H1 (cell line): Measurements from ENCODE around the gene WDR64. TPM values are rescaled to one million over a fixed set of nuclear protein-coding genes. Genes with fewer than 3 reads are reported as not detected.

Source experiments
- CTCF ChIA-PET: fragments of 300-600 bp; sonication (Branson Sonifier 250); formaldehyde crosslinking; loops from one replicate; lab custom pipeline; 2021; ENCODE audit not compliant: partially characterized antibody; lab: Charles Lee
- POLR2A ChIA-PET: fragments of 300-600 bp; sonication (Branson Sonifier 250); formaldehyde crosslinking; loops from one replicate; lab custom pipeline; 2021; ENCODE audit warnings: inconsistent platforms; ENCODE audit not compliant: partially characterized antibody; lab: Charles Lee
- DNase-seq, 2 experiments: peaks; one replicate each; pipeline versions ENCODE4 v3.0.0 to v3.0.0-alpha.2; 2010 to 2022; ENCODE audit warnings: low spot score in 2 of 2, low read depth in 1 of 2, mixed read lengths in 1 of 2
- FAIRE-seq: peaks from 2 replicates; lab custom pipeline; 2011; peaks lifted over from hg19 to GRCh38; lab: Jason Lieb, UNC
- H2AFZ ChIP-seq: 2 replicates; pipeline ENCODE4 v1.8.1; 2012; ENCODE audit warnings: low read length, inconsistent platforms
- H2AK5ac ChIP-seq: 2 replicates; pipeline ENCODE4 v1.6.1; 2013; ENCODE audit warnings: low read depth, low read length
- H2BK120ac ChIP-seq: replicated peaks from 2 replicates; pipeline ENCODE3; 2013; ENCODE audit warnings: low read depth, low read length, inconsistent platforms
- H2BK12ac ChIP-seq: 2 replicates; pipeline ENCODE4 v1.6.1; 2013; ENCODE audit warnings: low read depth, low read length
- H2BK15ac ChIP-seq: 2 replicates; pipeline ENCODE4 v1.6.1; 2013; ENCODE audit warnings: low read length
- H2BK20ac ChIP-seq: 2 replicates; pipeline ENCODE4 v1.6.1; 2013; ENCODE audit warnings: low read length
- H2BK5ac ChIP-seq: 2 replicates; pipeline ENCODE4 v1.6.1; 2013; ENCODE audit warnings: low read depth, low read length
- H3K14ac ChIP-seq: 2 replicates; pipeline ENCODE4 v1.6.1; 2013; ENCODE audit warnings: inconsistent platforms; ENCODE audit not compliant: insufficient read length
- H3K18ac ChIP-seq: 2 replicates; pipeline ENCODE4 v1.6.1; 2013; ENCODE audit warnings: low read length; ENCODE audit errors: extremely low read depth
- H3K23ac ChIP-seq: 2 replicates; pipeline ENCODE4 v1.6.1; 2013; ENCODE audit warnings: inconsistent platforms; ENCODE audit not compliant: insufficient read length
- H3K23me2 ChIP-seq: 2 replicates; pipeline ENCODE4 v1.6.1; 2013; ENCODE audit warnings: low read depth, low read length
- H3K27ac ChIP-seq: 2 replicates; pipeline ENCODE4 v1.6.1; 2011; ENCODE audit warnings: low read depth, low read length, inconsistent platforms
- H3K27me3 ChIP-seq, 4 experiments: replicated peaks in 1 of 4; 1 replicate in 1 of 4; 2 replicates in 3 of 4; pipeline versions ENCODE4 v1.6.1 to v1.8.1; 2011 to 2013; ENCODE audit warnings: low read length in 3 of 4, mild to moderate bottlenecking in 3 of 4, inconsistent platforms in 2 of 4, mixed read lengths in 2 of 4, moderate library complexity in 1 of 4; ENCODE audit not compliant: control insufficient read depth in 3 of 4, insufficient read depth in 3 of 4; ENCODE audit errors: extremely low read depth in 1 of 4
- H3K36me3 ChIP-seq, 4 experiments: 2 replicates each; pipeline versions ENCODE4 v1.6.1 to v1.8.1; 2011 to 2013; ENCODE audit warnings: mild to moderate bottlenecking in 4 of 4, low read length in 3 of 4, moderate library complexity in 2 of 4, control low read depth in 1 of 4, inconsistent platforms in 1 of 4; ENCODE audit not compliant: insufficient read depth in 4 of 4, control insufficient read depth in 2 of 4
- H3K4ac ChIP-seq: replicated peaks from 2 replicates; pipeline ENCODE3; 2013; ENCODE audit warnings: low read length, low read depth, mixed read lengths, inconsistent platforms; ENCODE audit not compliant: insufficient read length
- H3K4me1 ChIP-seq, 4 experiments: replicated peaks in 1 of 4; 1 replicate in 1 of 4; 2 replicates in 3 of 4; pipeline versions ENCODE4 v1.6.1 to v1.8.1; 2011 to 2013; ENCODE audit warnings: low read length in 3 of 4, inconsistent platforms in 2 of 4, mixed read lengths in 1 of 4; ENCODE audit not compliant: insufficient read depth in 4 of 4, control insufficient read depth in 3 of 4
- H3K4me2 ChIP-seq, 2 experiments: 2 replicates each; pipeline versions ENCODE4 v1.6.1 to v1.8.1; 2011 to 2013; ENCODE audit warnings: low read depth in 2 of 2, low read length in 2 of 2, control low read depth in 1 of 2, inconsistent platforms in 1 of 2, mild to moderate bottlenecking in 1 of 2; ENCODE audit not compliant: insufficient read depth in 1 of 2
- H3K4me3 ChIP-seq, 4 experiments: fragments of 200-600, 300-600 bp in 1 of 4; sonication (generic), shearing (Covaris generic), sonication (Bioruptor Twin) in 1 of 4; 2 replicates each; pipeline versions ENCODE4 v1.5.1 to v1.8.1; 2011 to 2016; ENCODE audit warnings: low read length in 4 of 4, low read depth in 3 of 4, control low read depth in 2 of 4, inconsistent platforms in 2 of 4, mild to moderate bottlenecking in 2 of 4, mixed read lengths in 1 of 4, moderate library complexity in 1 of 4; ENCODE audit not compliant: insufficient read depth in 2 of 4; ENCODE audit errors: extremely low read depth in 1 of 4
- H3K56ac ChIP-seq: replicated peaks from 2 replicates; pipeline ENCODE3; 2013; ENCODE audit warnings: low read depth, mild to moderate bottlenecking, mixed read lengths, low read length, inconsistent platforms; ENCODE audit not compliant: insufficient read length
- H3K79me1 ChIP-seq: 2 replicates; pipeline ENCODE4 v1.6.1; 2013; ENCODE audit warnings: low read depth, low read length, control low read depth
- H3K79me2 ChIP-seq, 2 experiments: 2 replicates each; pipeline versions ENCODE4 v1.6.1 to v1.8.1; 2012 to 2013; ENCODE audit warnings: low read length in 2 of 2, mild to moderate bottlenecking in 2 of 2, inconsistent platforms in 1 of 2; ENCODE audit not compliant: insufficient read depth in 2 of 2, control insufficient read depth in 1 of 2
- H3K9ac ChIP-seq, 4 experiments: replicated peaks in 1 of 4; 1 replicate in 1 of 4; 2 replicates in 3 of 4; pipeline versions ENCODE4 v1.6.1 to v1.8.1; 2011 to 2013; ENCODE audit warnings: low read depth in 3 of 4, low read length in 3 of 4, control low read depth in 2 of 4, mild to moderate bottlenecking in 2 of 4, moderate library complexity in 2 of 4, inconsistent platforms in 1 of 4; ENCODE audit errors: extremely low read depth in 1 of 4
- H3K9me3 ChIP-seq, 2 experiments: 2 replicates each; pipeline versions ENCODE4 v1.6.1 to v1.8.1; 2012 to 2013; ENCODE audit warnings: mild to moderate bottlenecking in 2 of 2, moderate library complexity in 2 of 2, control low read depth in 1 of 2, inconsistent platforms in 1 of 2, low read depth in 1 of 2, low read length in 1 of 2, mixed read lengths in 1 of 2; ENCODE audit not compliant: insufficient read depth in 2 of 2
- H4K20me1 ChIP-seq, 2 experiments: replicated peaks in 1 of 2; 2 replicates each; pipeline versions ENCODE3 to v1.8.1; 2011 to 2013; ENCODE audit warnings: inconsistent platforms in 2 of 2, low read length in 2 of 2, mild to moderate bottlenecking in 1 of 2; ENCODE audit not compliant: insufficient read depth in 2 of 2, control insufficient read depth in 1 of 2
- H4K5ac ChIP-seq: 2 replicates; pipeline ENCODE4 v1.6.1; 2013; ENCODE audit warnings: low read length, low read depth, mixed read lengths, inconsistent platforms; ENCODE audit not compliant: insufficient read length
- H4K8ac ChIP-seq: 2 replicates; pipeline ENCODE4 v1.8.0; 2013; ENCODE audit warnings: mild to moderate bottlenecking, moderate library complexity, low read length, inconsistent platforms; ENCODE audit not compliant: insufficient read depth; ENCODE audit errors: extremely low read depth
- H4K91ac ChIP-seq: replicated peaks from 2 replicates; pipeline ENCODE3; 2013; ENCODE audit warnings: low read length, mixed read lengths, inconsistent platforms; ENCODE audit not compliant: insufficient read length
- ATF3 ChIP-seq: IDR thresholded peaks from 2 replicates; pipeline ENCODE4 v1.6.1; 2011; ENCODE audit warnings: low read depth, mild to moderate bottlenecking, low read length; ENCODE audit not compliant: insufficient read depth
- CHD2 ChIP-seq: IDR thresholded peaks from 2 replicates; pipeline ENCODE4 v1.6.1; 2012; ENCODE audit warnings: low read length, improper control_type of control experiment
- CTCF ChIP-seq, 3 experiments: IDR thresholded peaks; 1 replicate in 2 of 3; 2 replicates in 1 of 3; pipeline versions ENCODE4 v1.5.1 to v1.6.1; 2011; ENCODE audit warnings: low read length in 3 of 3, mild to moderate bottlenecking in 3 of 3, inconsistent platforms in 2 of 3, low read depth in 1 of 3, moderate library complexity in 1 of 3; ENCODE audit not compliant: insufficient read depth in 1 of 3; ENCODE audit errors: control extremely low read depth in 1 of 3
- EGR1 ChIP-seq: IDR thresholded peaks from 2 replicates; pipeline ENCODE4 v1.6.1; 2011; ENCODE audit warnings: low read depth, low read length, borderline replicate concordance
- KDM4A ChIP-seq: IDR thresholded peaks from one replicate; pipeline ENCODE4 v1.7.1; 2012; ENCODE audit warnings: low read depth, mild to moderate bottlenecking, moderate library complexity, low read length, inconsistent platforms; ENCODE audit not compliant: severe bottlenecking
- KDM5A ChIP-seq: fragments of 200-600 bp; IDR thresholded peaks from 2 replicates; pipeline ENCODE4 v1.7.1; 2012; ENCODE audit warnings: mild to moderate bottlenecking, low read length, inconsistent platforms, mixed read lengths
- RNF2 ChIP-seq: fragments of 200-900, 300-1000 bp; sonication (generic); IDR thresholded peaks from 2 replicates; pipeline ENCODE4 v1.7.1; 2016; ENCODE audit warnings: borderline replicate concordance, low read depth, mild to moderate bottlenecking, antibody characterized with exemption, low read length; ENCODE audit not compliant: poor library complexity, severe bottlenecking; ENCODE audit errors: missing control alignments
- SIN3A ChIP-seq, 2 experiments: IDR thresholded peaks in 1 of 2; conservative IDR thresholded peaks in 1 of 2; 2 replicates each; pipeline ENCODE4 v1.6.1; 2011 to 2012; ENCODE audit warnings: low read length in 2 of 2, improper control_type of control experiment in 1 of 2, low read depth in 1 of 2, mild to moderate bottlenecking in 1 of 2
- SIX5 ChIP-seq: IDR thresholded peaks from 2 replicates; pipeline ENCODE4 v1.6.1; 2011; ENCODE audit warnings: mild to moderate bottlenecking, low read depth, low read length
- TBP ChIP-seq: IDR thresholded peaks from 2 replicates; pipeline ENCODE4 v1.6.1; 2011; ENCODE audit warnings: low read depth, low read length, improper control_type of control experiment
- YY1 ChIP-seq: IDR thresholded peaks from 2 replicates; pipeline ENCODE4 v1.6.1; 2011; ENCODE audit warnings: low read depth, mild to moderate bottlenecking, low read length
- WGBS, 2 experiments: shearing (Covaris generic) in 1 of 2; methylation state at CpG; one replicate each; pipeline versions ENCODE4 v1.1.6 to v1.1.7; 2013 to 2015; ENCODE audit warnings: low lambda C conversion rate in 2 of 2, mixed read lengths in 2 of 2, inconsistent platforms in 1 of 2, low coverage in 1 of 2, missing lambda C conversion rate in 1 of 2; ENCODE audit not compliant: insufficient replicate concordance in 2 of 2, insufficient coverage in 1 of 2, insufficient read length in 1 of 2; ENCODE audit errors: extremely low coverage in 1 of 2, missing lambda C conversion rate in 1 of 2; 5-methylcytosine and 5-hydroxymethylcytosine counted together
- polyA plus RNA-seq, 7 experiments: library from polyadenylated mRNA; depleted of rRNA in 3 of 7; stranded (reverse) in 5 of 7; unstranded in 2 of 7; fragments of >200 nt in 5 of 7; fragments of 200-250 nt in 2 of 7; gene quantifications; 1 replicate in 5 of 7; 2 replicates in 1 of 7; 4 replicates in 1 of 7; pipeline versions ENCODE4 v1.2.1 to v1.2.3, GENCODE V29; 2011 to 2013; ENCODE audit warnings: missing spikeins in 2 of 7, mixed read lengths in 2 of 7
- total RNA-seq: library from RNA; stranded (reverse); fragmentation: NEBNext Ultra II Directional; extraction: Animal tissue kit (Norgen Biotek cat#: 25700); gene quantifications from 2 replicates; pipeline ENCODE4 v1.2.1, GENCODE V29; 2021

Gene WDR64
- total and polyA plus RNA-seq, 2 of the 8 experiments (the other 6 are each of a cell fraction or from before 2014, with no cell fraction given) = 0.02 TPM; not detected in 1

- H3K9me3 ChIP-seq = no peaks in the 10 kb centered on the region
- no peak overlapping the region for H3K9ac ChIP-seq
- H3K36me3 ChIP-seq = no peaks in the 10 kb centered on the region
- H3K27me3 ChIP-seq = no peaks in the 10 kb centered on the region
- H3K18ac ChIP-seq = no peak overlapping the region
- H4K91ac ChIP-seq = no peak overlapping the region
- FAIRE-seq (no peak), DNase-seq (no peak)
- no peak overlapping the region for H2BK120ac ChIP-seq
- H3K4me2 ChIP-seq = no peak overlapping the region
- no peaks in the 10 kb centered on the region for H3K79me2 ChIP-seq
- CTCF ChIA-PET = no interaction called here
- H3K79me1 ChIP-seq = no peaks in the 10 kb centered on the region
- no peak overlapping the region for H2BK15ac ChIP-seq
- POLR2A ChIA-PET = no interaction called here
- peaks cover 0 to 2% of the 10 kb centered on the region in 2 experiments for H4K20me1 ChIP-seq
- H3K23me2 ChIP-seq = no peaks in the 10 kb centered on the region
- H4K5ac ChIP-seq = no peak overlapping the region
- H3K4ac ChIP-seq = no peak overlapping the region
- no peak overlapping the region for H3K23ac ChIP-seq
- H3K14ac ChIP-seq = no peak overlapping the region
- no peak overlapping the region for H2AFZ ChIP-seq
- no peak overlapping the region for H2BK20ac ChIP-seq
- H3K27ac ChIP-seq = no peak overlapping the region
- no peak overlapping the region for H3K4me3 ChIP-seq
- no peaks in the 10 kb centered on the region for H3K4me1 ChIP-seq
- no peak overlapping the region for H2BK5ac ChIP-seq
- no peak overlapping the region for H4K8ac ChIP-seq
- WGBS, 2 experiments = 56% methylated on average over 2 of the region's 2 CpGs; no CpG with 5 or more reads in 1 of the 2 experiments
- no peak overlapping the region for H2BK12ac ChIP-seq
- H2AK5ac ChIP-seq = no peak overlapping the region
- H3K56ac ChIP-seq = no peak overlapping the region
- TF ChIP-seq KDM5A (no peak), YY1 (no peak), SIX5 (no peak), SIN3A (conservative IDR thresholded peaks at IDR 0.05 in 1 of 2, IDR thresholded peaks at IDR 0.05 in 1 of 2; ENCODE audit: low read depth in 1 of 2, low read length in 2 of 2) (no peak), ATF3 (no peak), RNF2 (no peak), CHD2 (no peak), KDM4A (no peak), EGR1 (no peak), CTCF (IDR thresholded peaks at IDR 0.05; ENCODE audit: control extremely low read depth in 1 of 3, insufficient read depth in 1 of 3, low read depth in 1 of 3, low read length in 3 of 3) (no peak), TBP (no peak)
Measured at GRCh38 chr1:241678536-241678935, 26.5 kb downstream of the WDR64 start.
